HEK293 (cell line): Measurements from ENCODE around the gene NUP50.

Experiments used
- CTCF ChIA-PET: fragments of 350-600 bp; formaldehyde crosslinking; extraction: SDS; loops from one replicate; lab custom pipeline; 2021; ENCODE audit warnings: antibody characterized with exemption; lab: Yijun Ruan, JAX
- POLR2A ChIA-PET: fragments of 300-600 bp; formaldehyde crosslinking; extraction: SDS; loops from one replicate; lab custom pipeline; 2020; ENCODE audit warnings: antibody characterized with exemption, inconsistent platforms; lab: Yijun Ruan, JAX
- H3K27ac ChIP-seq: fragments of 200-500 bp; sonication (Bioruptor generic); 2 replicates; pipeline ENCODE4 v1.5.1; 2014; ENCODE audit warnings: low read depth, low read length, control low read depth, inconsistent platforms; ENCODE audit errors: extremely low read depth
- H3K36me3 ChIP-seq, 2 experiments: fragments of 200-500 bp in 1 of 2; sonication (Bioruptor generic) in 1 of 2; 1 replicate in 1 of 2; 2 replicates in 1 of 2; pipeline ENCODE4 v1.5.1; 2014 to 2017; ENCODE audit warnings: inconsistent platforms in 2 of 2, low read length in 2 of 2; ENCODE audit not compliant: control insufficient read depth in 2 of 2, insufficient read depth in 1 of 2
- H3K4me1 ChIP-seq: fragments of 200-500 bp; sonication (Bioruptor generic); 2 replicates; pipeline ENCODE4 v1.5.1; 2014; ENCODE audit warnings: mild to moderate bottlenecking, low read length, inconsistent platforms; ENCODE audit not compliant: control insufficient read depth, insufficient read depth
- H3K4me3 ChIP-seq: 2 replicates; pipeline ENCODE4 v1.5.1; 2011; ENCODE audit warnings: low read depth, mild to moderate bottlenecking, control low read depth, low read length, moderate library complexity
- H3K9me3 ChIP-seq: fragments of 200-500 bp; sonication (Bioruptor generic); 2 replicates; pipeline ENCODE4 v1.5.1; 2014; ENCODE audit warnings: low read depth, low read length, inconsistent platforms; ENCODE audit not compliant: control insufficient read depth, insufficient read depth
- KLF10 ChIP-seq: fragments of 450-650 bp; IDR thresholded peaks from 2 replicates; pipeline ENCODE4 v1.5.1; 2018; ENCODE audit warnings: missing biosample characterization, mild to moderate bottlenecking, missing genetic modification characterization
- REST ChIP-seq: fragments of 450-650 bp; formaldehyde crosslinking; IDR thresholded peaks from 2 replicates; pipeline ENCODE4 v1.5.1; 2016; ENCODE audit warnings: missing biosample characterization, missing genetic modification characterization
- ZBTB20 ChIP-seq: fragments of 450-650 bp; formaldehyde crosslinking; IDR thresholded peaks from 2 replicates; pipeline ENCODE4 v1.5.1; 2016; ENCODE audit warnings: missing biosample characterization, missing genetic modification characterization
- ZFP37 ChIP-seq: fragments of 450-650 bp; formaldehyde crosslinking; IDR thresholded peaks from 2 replicates; pipeline ENCODE4 v1.5.1; 2016; ENCODE audit warnings: missing biosample characterization, missing genetic modification characterization
- ZNF10 ChIP-seq: fragments of 450-650 bp; formaldehyde crosslinking; IDR thresholded peaks from 2 replicates; pipeline ENCODE4 v1.5.1; 2017; ENCODE audit warnings: missing biosample characterization, missing genetic modification characterization
- ZNF112 ChIP-seq: fragments of 450-650 bp; formaldehyde crosslinking; IDR thresholded peaks from 2 replicates; pipeline ENCODE4 v1.5.0; 2017; ENCODE audit warnings: missing biosample characterization, missing genetic modification characterization
- ZNF146 ChIP-seq: fragments of 450-650 bp; formaldehyde crosslinking; IDR thresholded peaks from 2 replicates; pipeline ENCODE4 v1.5.1; 2016; ENCODE audit warnings: missing biosample characterization, missing genetic modification characterization
- ZNF157 ChIP-seq: fragments of 450-650 bp; formaldehyde crosslinking; IDR thresholded peaks from 2 replicates; pipeline ENCODE4 v1.5.1; 2016; ENCODE audit warnings: missing biosample characterization, missing genetic modification characterization
- ZNF16 ChIP-seq: fragments of 450-650 bp; formaldehyde crosslinking; IDR thresholded peaks from 2 replicates; pipeline ENCODE4 v1.5.1; 2016; ENCODE audit warnings: low read depth, missing biosample characterization, missing genetic modification characterization
- ZNF18 ChIP-seq: fragments of 450-650 bp; formaldehyde crosslinking; IDR thresholded peaks from 2 replicates; pipeline ENCODE4 v1.5.1; 2016; ENCODE audit warnings: missing biosample characterization, missing genetic modification characterization
- ZNF2 ChIP-seq: fragments of 450-650 bp; formaldehyde crosslinking; IDR thresholded peaks from 2 replicates; pipeline ENCODE4 v1.5.1; 2016; ENCODE audit warnings: missing biosample characterization, missing genetic modification characterization
- ZNF274 ChIP-seq, 2 experiments: fragments of 200-500 bp in 1 of 2; fragments of 450-650 bp in 1 of 2; sonication (Bioruptor generic) in 1 of 2; formaldehyde crosslinking in 1 of 2; IDR thresholded peaks; 2 replicates each; pipeline versions ENCODE4 v1.5.1 to v1.6.1; 2014 to 2016; ENCODE audit warnings: borderline replicate concordance in 1 of 2, inconsistent platforms in 1 of 2, low read length in 1 of 2, missing biosample characterization in 1 of 2, missing genetic modification characterization in 1 of 2
- ZNF362 ChIP-seq: fragments of 450-650 bp; formaldehyde crosslinking; IDR thresholded peaks from 2 replicates; pipeline ENCODE4 v1.5.1; 2016; ENCODE audit warnings: missing biosample characterization, missing genetic modification characterization
- ZNF391 ChIP-seq: fragments of 450-650 bp; formaldehyde crosslinking; IDR thresholded peaks from 2 replicates; pipeline ENCODE4 v1.5.1; 2016; ENCODE audit warnings: low read depth, missing biosample characterization, missing genetic modification characterization, borderline replicate concordance
- ZNF571 ChIP-seq: fragments of 450-650 bp; formaldehyde crosslinking; IDR thresholded peaks from 2 replicates; pipeline ENCODE4 v1.5.0; 2017; ENCODE audit warnings: missing biosample characterization, missing genetic modification characterization
- ZNF624 ChIP-seq: fragments of 450-650 bp; formaldehyde crosslinking; IDR thresholded peaks from 2 replicates; pipeline ENCODE4 v1.5.1; 2017; ENCODE audit warnings: missing biosample characterization, missing genetic modification characterization
- ZNF776 ChIP-seq: fragments of 450-650 bp; formaldehyde crosslinking; IDR thresholded peaks from 2 replicates; pipeline ENCODE4 v1.5.0; 2017; ENCODE audit warnings: missing biosample characterization, missing genetic modification characterization, borderline replicate concordance
- ZNF792 ChIP-seq: fragments of 450-650 bp; formaldehyde crosslinking; IDR thresholded peaks from 2 replicates; pipeline ENCODE4 v1.5.1; 2016; ENCODE audit warnings: missing biosample characterization, missing genetic modification characterization
- TF ChIP-seq, protein P1 (sequence below): fragments of 450-650 bp; formaldehyde crosslinking; IDR thresholded peaks from 2 replicates; pipeline ENCODE4 v1.5.1; 2016; ENCODE audit warnings: missing biosample characterization, missing genetic modification characterization

The NUP50 gene

DNA sequence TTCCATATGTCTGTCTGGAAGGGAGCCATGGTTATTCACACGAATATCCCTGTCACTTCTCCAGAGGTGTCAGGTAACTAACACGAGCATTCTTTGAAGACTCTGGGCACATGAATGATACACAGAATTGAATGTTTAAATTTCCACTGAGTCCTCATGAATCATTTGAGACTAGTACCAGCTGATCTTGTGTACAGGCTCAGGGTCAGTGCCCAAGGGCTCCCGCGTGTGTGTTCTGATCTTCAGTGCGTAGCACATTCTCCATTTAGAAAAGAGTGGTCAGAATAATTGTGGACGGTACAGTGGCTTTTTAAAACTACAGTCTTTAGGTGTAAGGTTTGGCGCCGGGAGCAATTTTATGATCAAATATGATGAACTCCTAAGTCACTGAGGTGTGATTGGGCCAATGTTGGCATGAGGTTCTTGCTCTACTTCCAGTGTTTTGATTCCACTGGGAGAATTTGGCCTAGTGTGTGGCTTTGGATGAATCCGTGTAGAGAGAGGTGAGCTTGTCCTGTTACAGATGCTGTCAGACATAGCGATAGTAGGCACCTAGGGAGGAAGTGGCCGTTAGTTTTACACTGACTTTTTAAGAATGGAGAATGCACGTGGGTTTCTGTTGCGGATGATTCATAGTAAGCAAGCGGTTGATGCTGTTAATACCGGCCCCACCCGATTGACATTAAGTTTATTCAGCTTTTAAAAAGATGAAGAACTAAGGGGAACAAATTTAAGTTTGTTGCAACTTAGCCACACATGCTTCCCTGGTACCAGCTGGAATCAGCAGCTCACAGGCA is 22.2 kb downstream of the NUP50 start:
- no peaks in the 10 kb centered on the region for H3K9me3 ChIP-seq
- CTCF ChIA-PET, result no interaction called here
- peaks cover 35 to 50% of the 10 kb centered on the region in 2 experiments for H3K36me3 ChIP-seq
- no peak for TF ChIP-seq ZNF16 (tag by site-specific recombination)
- no peak for TF ChIP-seq ZNF792 (tag by site-specific recombination)
- TF ChIP-seq ZNF10, result no peak
- TF ChIP-seq ZNF2 (tag by site-specific recombination), result no peak
- TF ChIP-seq, protein P1, sequence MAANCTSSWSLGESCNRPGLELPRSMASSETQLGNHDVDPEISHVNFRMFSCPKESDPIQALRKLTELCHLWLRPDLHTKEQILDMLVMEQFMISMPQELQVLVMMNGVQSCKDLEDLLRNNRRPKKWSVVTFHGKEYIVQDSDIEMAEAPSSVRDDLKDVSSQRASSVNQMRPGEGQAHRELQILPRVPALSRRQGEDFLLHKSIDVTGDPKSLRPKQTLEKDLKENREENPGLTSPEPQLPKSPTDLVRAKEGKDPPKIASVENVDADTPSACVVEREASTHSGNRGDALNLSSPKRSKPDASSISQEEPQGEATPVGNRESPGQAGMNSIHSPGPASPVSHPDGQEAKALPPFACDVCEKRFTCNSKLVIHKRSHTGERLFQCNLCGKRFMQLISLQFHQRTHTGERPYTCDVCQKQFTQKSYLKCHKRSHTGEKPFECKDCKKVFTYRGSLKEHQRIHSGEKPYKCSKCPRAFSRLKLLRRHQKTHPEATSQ (tag by site-specific recombination), result no peak
- TF ChIP-seq ZNF18 (tag by site-specific recombination), result no peak
- TF ChIP-seq ZNF362 (tag by site-specific recombination), result no peak
- no peak for TF ChIP-seq KLF10 (tag by site-specific recombination)
- TF ChIP-seq ZNF624 (tag by site-specific recombination), result no peak
- H3K27ac ChIP-seq, result no peak overlapping the region
- POLR2A ChIA-PET, result no interaction called here
- peaks cover 2% of the 10 kb centered on the region; the same call in 1 of the 2 replicates for H3K4me1 ChIP-seq
- no peak overlapping the region for H3K4me3 ChIP-seq

GRCh38 chr22:45187891-45188290 is 24.2 kb downstream of the NUP50 start:
- peaks cover 18 to 34% of the 10 kb centered on the region in 2 experiments; a peak in 2 of 3 replicates for H3K36me3 ChIP-seq
- H3K27ac ChIP-seq, result no peak overlapping the region
- TF ChIP-seq ZFP37 (tag by site-specific recombination), result no peak
- TF ChIP-seq ZNF112, result no peak
- TF ChIP-seq ZNF391 (tag by site-specific recombination), result no peak
- no peak for TF ChIP-seq ZBTB20 (tag by site-specific recombination)
- TF ChIP-seq ZNF274 (IDR thresholded peaks at IDR 0.05; ENCODE audit: low read length), result no peak
- no peak for TF ChIP-seq ZNF274 (tag by site-specific recombination; IDR thresholded peaks at IDR 0.05; ENCODE audit: borderline replicate concordance)
- TF ChIP-seq ZNF146 (tag by site-specific recombination), result no peak
- no peak for TF ChIP-seq ZNF776 (tag by site-specific recombination)
- no peak overlapping the region for H3K4me3 ChIP-seq
- peaks cover 2% of the 10 kb centered on the region; the same call in 1 of the 2 replicates for H3K4me1 ChIP-seq
- ChIA-PET POLR2A (no interaction called here), CTCF (no interaction called here)
- H3K9me3 ChIP-seq, result no peaks in the 10 kb centered on the region

DNA sequence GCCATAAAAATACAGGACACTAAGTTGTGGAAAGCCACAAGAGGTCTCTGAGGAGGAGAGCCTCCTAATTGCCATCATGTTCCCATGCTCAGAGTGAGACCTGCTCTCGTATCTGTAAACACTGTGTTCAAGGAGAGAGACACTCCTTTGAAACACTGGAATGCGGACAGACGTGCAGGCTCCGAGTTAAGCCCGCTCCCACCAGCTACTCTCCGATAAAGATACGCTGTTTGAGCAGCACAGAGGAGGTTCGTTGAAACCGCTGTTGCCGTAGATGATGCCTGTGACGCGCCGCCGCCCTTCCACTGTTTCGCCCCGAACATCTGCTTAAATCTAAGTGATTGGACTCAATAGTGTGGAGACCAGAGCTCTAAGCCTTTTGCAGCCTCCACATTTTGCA is 25.1 kb downstream of the NUP50 start:
- POLR2A ChIA-PET, result no interaction called here
- TF ChIP-seq ZNF571 (tag by site-specific recombination) (no peak), ZNF157 (tag by site-specific recombination) (no peak), REST (tag by site-specific recombination) (no peak)
- peaks cover 2% of the 10 kb centered on the region; the same call in 1 of the 2 replicates for H3K4me1 ChIP-seq
- H3K27ac ChIP-seq, result no peak overlapping the region
- H3K36me3 ChIP-seq, result peaks cover 10 to 26% of the 10 kb centered on the region in 2 experiments; a peak in 2 of 3 replicates
- H3K4me3 ChIP-seq, result no peak overlapping the region
- CTCF ChIA-PET, result interaction anchor here (1.7 kb wide), 1 partner anchor 20 kb away, joined by 3 read pairs; no protein-coding TSS in a partner anchor
- H3K9me3 ChIP-seq, result no peaks in the 10 kb centered on the region
